GM12872 (cell line): Measurements from ENCODE around the gene NMU.

Experiments used
- TF ChIP-seq, protein P1 (sequence below): IDR thresholded peaks from 3 replicates; pipeline ENCODE4 v1.5.1; 2011; ENCODE audit warnings: low read depth, mild to moderate bottlenecking, low read length, moderate library complexity; ENCODE audit not compliant: insufficient read depth

NMU gene

DNA sequence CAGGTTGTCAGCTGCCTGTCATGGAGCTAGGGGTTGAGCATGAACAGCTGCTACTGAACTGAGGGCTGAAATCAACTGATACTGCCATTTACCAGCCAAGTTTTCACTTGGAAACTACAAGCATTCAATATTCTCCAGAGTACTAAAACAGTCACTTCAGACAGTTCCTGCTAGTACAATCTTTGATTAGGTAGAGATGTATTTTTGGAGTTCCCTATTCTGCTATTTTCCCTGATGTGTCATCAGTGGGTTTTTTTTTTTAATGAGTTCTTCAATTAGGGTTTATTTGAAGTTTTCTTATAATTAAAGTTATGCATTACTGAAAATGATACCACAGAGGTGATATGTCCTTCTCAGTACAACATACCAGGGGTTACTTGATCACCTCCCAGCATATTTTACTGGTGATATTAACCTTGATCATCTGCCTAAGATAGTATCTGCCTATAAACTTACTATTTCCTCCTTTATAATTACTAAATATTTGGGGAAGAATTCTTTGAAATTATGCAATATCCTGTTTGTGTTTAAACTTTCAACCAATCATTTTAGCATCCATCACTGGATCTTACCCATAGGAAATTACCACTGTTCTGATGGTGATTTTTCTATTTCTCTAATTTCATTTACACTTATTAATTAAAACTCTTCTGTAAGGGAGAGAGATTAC, 57.6 kb downstream of the NMU start:
- TF ChIP-seq, protein P1, sequence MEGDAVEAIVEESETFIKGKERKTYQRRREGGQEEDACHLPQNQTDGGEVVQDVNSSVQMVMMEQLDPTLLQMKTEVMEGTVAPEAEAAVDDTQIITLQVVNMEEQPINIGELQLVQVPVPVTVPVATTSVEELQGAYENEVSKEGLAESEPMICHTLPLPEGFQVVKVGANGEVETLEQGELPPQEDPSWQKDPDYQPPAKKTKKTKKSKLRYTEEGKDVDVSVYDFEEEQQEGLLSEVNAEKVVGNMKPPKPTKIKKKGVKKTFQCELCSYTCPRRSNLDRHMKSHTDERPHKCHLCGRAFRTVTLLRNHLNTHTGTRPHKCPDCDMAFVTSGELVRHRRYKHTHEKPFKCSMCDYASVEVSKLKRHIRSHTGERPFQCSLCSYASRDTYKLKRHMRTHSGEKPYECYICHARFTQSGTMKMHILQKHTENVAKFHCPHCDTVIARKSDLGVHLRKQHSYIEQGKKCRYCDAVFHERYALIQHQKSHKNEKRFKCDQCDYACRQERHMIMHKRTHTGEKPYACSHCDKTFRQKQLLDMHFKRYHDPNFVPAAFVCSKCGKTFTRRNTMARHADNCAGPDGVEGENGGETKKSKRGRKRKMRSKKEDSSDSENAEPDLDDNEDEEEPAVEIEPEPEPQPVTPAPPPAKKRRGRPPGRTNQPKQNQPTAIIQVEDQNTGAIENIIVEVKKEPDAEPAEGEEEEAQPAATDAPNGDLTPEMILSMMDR = no peak

DNA sequence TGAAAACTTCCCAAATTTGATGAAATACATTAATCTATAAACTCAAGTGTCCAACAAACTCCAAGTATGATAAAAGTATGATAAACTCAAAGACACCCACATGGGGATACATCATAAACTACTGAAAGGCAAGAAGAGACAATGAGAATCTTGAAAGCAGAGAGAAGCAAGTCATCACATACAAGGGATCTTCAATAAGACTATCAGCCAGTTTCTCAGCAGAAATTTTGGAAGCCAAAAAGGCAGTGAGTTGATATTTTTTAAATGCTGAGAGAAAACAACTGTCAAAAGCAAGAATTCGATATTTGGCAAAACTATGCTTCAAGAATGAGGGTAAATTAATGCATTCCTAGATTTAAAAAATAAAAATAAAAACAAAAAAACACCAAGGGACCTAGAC, 60.6 kb downstream of the NMU start:
- TF ChIP-seq, protein P1 = no peak

DNA sequence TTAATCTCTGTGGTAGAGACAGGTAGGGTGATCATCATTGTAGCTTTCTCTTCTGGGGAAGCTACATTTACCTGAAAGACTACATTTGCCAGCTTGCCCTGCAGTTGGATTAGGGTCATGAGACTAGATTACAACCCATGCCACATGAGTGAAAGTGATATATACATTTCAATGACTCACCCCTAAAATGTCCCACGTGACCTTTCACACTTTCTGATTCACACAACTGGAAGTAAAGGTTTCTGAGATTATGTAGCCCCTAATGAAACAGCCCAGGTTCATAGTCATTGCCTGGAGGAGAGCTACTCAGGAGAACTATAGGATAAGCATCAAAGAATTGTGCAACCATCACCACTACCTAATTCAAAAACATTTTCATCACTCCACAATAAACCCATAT, 61.8 kb downstream of the NMU start:
- TF ChIP-seq, protein P1 = no peak

DNA sequence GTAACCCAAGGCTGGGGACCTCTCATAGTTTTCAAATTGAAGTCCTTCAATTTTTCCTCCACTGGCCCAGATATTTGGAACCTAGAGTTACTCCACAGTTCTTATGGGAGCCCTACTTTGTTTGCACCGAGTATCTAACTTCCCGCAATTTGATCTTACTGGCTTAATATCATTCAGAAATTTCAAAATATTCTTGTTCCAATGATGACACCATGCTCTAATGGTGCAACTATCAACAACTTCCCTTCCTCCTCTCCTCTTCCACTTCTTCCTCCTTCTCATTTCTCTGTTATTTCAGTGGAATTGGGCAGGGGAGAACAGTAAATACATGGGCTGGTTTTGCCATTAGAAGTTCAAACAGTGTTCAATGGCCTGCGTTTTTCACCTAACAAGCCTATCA, 64.3 kb downstream of the NMU start:
- TF ChIP-seq, protein P1 = no peak

DNA sequence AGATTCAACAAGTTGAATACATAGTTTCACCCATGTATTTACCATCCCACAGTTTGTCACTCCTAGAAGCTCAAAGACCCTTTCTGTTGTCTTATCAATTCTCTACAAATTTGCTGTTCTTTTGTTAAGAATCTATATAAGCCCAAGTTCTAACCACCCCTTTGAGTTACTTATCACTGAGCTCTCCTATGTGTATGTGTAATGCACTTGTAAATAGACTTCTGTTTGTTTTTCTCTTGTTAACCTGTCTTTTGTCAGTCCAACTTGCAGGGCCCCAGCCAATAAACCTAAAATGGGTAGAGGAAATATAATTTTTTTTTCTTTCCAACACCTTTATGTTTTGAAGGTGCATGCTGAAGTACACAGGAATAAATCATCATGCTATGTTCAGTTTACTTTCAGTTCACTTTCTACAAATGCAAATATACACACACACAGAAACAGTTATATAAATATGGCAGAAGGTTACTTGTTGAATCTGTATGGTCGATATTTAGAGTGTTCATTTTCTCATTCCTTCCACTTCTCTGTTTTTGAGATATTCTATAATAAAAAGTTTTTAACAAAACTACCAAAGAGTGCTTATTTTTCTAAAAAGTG, 67.1 kb downstream of the NMU start:
- TF ChIP-seq, protein P1 = no peak

DNA sequence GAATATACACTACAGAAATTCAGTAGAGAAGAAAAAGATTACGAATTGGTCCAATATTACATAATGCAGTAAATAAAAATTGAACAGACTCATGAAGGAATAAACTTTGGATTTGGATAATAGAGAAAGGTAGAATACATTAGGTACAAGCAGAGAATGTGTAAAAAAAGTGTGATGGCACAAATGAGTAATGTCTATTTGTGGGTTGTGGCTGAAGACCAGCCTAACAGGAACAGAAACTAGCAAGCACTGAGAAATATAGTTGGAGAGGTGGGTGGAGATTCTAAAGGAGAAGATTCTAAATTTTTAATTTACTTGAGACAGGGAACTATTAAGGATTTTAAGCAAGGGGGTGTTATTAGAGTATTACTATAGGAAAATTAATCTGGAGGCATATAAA, 74.2 kb downstream of the NMU start:
- TF ChIP-seq, protein P1 = no peak

DNA sequence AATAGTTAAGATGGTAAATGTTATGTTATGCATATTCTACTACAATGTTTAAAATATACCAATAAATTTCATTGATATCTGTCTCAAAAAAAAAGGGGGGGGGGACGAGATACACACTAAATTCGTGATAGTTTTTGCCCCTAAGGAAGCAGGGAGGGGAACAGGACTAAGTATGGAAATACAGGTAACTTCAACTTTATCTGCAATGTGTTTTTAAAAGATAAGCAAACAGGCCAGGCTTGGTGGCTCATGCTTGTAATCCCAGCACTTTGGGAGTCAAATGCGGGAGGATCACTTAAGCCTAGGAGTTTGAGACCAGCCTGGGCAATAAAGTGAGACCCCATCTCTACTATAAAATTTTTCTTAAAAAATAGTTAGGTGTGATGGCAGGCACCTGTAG, 76.0 kb downstream of the NMU start:
- TF ChIP-seq, protein P1 = no peak
